ENCODE measurements around the gene NDUFS6. TPM values are rescaled to one million over a fixed set of nuclear protein-coding genes. Genes with fewer than 3 reads are reported as not detected.
A peak's percentile ranks its signal among the peaks of the same experiment; 100 is the strongest.
"Not testable (repeated sequence)": the region's sequence is repeated elsewhere in the genome, so short reads cannot be mapped to it uniquely, and the experiment has no call there.

NDUFS6 gene
- total RNA-seq, 2 donors from 2014 or later, result 84.2 to 86.1 TPM

DNA sequence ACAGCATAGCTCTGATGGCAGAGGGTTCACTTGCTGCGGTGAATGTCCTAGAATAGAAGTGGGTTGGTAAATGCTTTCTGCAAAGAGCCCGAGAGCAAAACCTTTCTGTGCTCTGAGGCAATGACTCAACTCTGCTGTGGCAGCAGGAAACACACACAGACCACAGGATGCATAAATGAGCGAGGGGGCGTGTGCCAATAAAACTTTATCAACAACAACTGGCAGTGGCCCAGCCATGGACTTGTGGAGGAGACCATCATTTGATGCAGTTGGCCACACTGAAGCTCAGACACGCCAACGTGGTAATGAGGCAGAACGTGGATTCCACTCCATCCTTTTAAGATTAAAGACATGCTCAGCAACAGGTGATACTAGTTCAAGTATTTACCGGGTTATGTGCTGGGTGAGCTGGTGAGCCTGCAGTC lies 8.4 kb upstream of the NDUFS6 start:
- intact Hi-C loops (cut with DNase I), result no loop called here
- DNase-seq, result no peak
- peak in 1 of 2 donors; percentile 47 for ATAC-seq

DNA sequence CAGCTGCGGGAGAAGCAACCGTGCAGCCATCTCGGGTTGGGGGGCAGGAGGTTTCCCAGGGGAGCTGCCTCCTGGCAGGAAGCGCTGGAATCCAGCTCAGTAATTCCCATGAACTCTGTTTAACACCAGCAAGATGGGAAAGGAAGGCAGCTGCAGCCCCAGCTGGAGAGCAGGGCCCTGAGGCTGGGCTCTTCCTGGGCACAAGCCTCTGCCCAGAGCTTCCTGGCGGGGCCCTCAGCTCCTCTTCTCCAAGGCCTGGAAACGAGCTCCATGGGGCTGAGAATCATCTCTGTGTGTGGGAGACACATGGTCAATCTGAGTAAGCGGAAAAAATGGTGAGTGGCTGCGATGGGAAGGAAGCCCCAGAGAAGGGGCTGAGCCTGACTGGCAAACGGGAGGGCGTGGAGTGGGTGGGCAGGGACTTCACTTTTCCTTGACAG lies 7.9 kb upstream of the NDUFS6 start:
- intact Hi-C loops (cut with DNase I), result no loop called here
- DNase-seq (no peak), ATAC-seq (no peak)

DNA sequence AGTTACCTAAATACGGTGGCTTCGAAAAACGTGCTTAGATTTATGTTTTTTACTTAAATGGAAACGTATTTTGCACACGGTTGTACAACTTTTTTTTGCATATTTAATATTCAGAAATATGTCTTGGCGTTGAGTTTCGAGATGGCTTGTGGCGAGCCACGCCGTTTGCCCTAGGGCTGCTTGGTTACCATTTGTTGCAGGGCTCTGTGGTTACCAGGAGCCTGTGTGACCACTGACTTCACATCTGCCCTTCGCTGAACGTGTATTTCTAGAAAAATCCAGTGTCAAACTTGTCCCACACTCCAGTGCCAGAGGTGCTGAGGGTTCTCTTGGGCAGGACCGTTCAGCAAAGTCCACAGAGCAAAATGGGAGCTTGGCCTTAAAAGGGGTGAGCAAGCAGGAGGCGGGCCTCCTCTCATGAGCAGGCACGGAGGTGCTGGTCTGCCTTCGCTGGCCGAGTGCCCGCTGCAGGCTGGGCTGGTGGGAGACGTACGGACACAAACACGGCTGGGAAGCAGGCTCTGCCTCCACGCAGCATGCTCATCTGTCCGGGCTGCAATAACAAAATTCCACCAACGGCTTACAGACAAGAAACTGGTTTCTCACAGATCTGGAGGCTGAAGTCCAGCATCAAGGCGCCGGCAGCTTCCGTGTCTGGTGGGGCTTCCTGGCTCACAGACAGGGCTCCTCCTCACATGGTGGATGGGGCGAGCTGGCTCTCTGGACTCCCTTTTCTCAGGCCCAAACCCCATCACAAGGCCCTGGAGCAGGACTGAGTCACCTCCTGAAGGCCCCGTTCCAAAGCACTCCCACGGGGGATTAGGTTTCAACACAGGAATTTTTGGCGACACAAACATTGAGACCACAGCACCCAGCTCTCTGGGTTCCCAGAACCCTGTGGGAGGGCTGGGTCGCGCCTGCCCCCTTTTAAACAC lies 7.0 kb upstream of the NDUFS6 start:
- intact Hi-C loops (cut with DNase I), result no loop called here
- DNase-seq (no peak), ATAC-seq (no peak)

DNA sequence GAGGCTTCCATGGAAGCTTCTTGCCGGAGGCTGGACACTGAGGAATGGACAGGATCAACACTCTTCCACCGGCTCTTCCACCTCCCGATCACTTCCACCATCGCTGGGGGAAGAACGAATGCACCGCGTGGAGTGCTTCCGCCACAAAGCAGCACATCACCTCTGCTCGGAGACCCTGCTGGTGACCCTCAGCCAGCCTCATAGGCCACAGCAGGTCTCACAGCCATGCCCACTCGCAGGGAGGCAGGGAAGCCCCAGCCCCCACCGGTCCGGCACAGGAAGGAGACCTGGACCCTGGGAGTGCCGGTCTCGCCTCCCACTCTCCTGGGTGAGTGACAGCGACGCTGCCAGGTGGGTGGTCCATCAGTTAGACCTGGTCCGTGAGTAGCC lies 6.3 kb upstream of the NDUFS6 start:
- no peak for DNase-seq
- no peak for ATAC-seq
- intact Hi-C loops (cut with DNase I), result no loop called here

DNA sequence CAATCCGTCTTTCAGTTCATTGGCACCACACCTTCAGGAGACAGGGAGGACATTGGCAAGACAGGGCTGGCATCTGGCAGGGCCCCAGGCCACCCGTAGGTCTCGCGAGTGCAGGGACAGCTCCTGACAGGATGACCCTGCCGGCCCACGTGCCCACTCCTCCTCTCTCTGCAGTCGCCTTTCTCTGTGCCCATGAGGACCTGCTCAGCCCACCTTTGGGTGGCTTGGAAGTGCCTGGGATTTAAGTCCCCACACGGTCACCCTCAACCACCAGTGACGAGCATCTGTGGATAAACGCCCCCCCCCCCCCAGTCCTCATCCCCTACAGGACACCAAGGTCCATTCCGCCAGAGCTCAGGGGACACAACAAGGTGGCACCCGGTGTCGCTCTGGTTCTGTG lies 5.7 kb upstream of the NDUFS6 start:
- ATAC-seq (no peak), DNase-seq (no peak)
- intact Hi-C loops (cut with DNase I), result no loop called here

DNA sequence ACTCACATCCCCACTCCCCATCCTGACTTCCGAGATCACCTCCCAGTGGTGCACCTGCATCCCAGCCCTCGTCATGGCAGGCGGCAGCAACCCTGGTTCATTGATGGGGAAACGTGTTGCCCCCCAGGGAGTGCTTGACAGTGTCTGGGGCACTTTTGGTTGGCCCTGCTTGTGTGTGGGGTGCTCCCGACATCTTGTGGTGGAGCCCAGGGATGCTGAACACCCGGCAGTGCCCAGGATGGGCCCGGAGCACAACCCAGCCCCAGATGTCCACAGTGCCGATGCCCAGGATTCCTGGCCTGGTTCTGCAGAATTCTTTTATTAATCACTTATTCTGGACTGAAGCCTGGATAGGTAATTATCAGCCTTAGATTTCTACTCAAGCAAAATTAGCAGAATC lies 5.3 kb upstream of the NDUFS6 start:
- intact Hi-C loops (cut with DNase I), result no loop called here
- ATAC-seq, result no peak
- DNase-seq, result no peak

DNA sequence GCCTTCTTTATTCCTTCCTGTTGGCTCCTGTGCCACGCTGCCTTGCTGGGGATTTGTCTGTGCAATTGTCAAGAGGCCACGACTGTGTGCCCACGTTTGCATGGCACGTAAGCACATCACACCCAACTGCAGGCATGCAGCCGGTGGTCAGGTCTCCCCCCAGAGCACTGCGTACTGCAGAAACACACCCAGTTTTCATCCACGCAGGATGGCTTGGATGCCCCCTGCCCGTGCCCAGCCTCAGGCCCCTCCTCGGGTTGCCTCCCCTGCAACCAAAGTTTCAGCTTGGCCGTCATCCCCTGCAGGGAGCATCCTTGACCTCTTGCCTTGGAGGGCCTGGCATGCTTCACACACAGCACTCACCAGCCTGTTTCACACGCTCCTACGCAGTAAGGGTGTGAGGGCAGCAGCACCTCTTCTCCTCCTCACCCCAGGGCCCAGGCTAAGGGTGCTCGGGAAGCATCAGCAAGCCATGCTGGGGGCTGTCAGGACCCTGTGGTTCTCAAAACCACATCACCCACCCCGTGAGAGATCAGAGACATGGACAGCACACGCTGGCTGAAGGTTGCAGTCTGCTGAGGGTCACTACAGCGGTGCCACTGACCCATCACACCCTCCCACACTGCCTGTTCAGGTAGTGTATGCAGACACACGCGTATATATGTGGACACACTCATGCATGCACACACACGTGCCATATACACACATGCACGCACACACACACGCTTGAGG lies 4.7 kb upstream of the NDUFS6 start:
- intact Hi-C loops (cut with DNase I), result no loop called here
- ATAC-seq (no peak), DNase-seq (no peak)

DNA sequence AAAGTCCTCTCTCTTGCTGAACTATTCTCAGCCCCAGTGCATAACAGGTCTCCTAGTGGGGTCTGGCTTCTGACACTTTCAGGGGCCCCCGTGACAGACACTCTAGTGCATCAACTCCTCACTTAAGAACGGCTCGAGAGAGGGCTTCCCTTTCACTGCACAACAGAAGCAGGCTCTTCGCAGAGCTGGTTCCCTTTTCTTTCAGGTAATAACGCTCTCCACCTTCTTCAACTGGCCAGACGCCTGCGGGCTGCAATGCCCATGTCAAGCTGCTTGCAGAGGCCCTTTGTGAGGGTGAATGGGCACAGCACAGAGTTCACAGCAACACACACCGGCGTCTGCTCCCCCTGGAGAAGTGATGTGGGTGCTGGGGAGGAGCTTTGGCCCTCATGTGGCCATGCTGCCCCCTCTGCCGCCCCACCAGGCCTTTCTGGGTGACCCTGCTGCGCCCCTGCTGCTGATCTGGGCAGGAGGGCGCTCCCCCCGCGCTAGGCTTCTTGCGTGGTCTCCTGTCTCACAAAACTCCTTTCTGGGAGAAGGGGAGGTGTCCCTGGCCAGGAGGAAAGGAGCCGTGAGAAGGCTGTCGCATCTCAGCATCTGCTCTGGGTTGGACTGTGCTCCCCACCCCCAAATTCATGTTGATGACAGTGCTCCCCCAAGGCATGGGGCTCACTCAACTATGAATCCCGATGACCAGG lies 4.0 kb upstream of the NDUFS6 start:
- intact Hi-C loops (cut with DNase I), result no loop called here
- DNase-seq (no peak), ATAC-seq (no peak)

DNA sequence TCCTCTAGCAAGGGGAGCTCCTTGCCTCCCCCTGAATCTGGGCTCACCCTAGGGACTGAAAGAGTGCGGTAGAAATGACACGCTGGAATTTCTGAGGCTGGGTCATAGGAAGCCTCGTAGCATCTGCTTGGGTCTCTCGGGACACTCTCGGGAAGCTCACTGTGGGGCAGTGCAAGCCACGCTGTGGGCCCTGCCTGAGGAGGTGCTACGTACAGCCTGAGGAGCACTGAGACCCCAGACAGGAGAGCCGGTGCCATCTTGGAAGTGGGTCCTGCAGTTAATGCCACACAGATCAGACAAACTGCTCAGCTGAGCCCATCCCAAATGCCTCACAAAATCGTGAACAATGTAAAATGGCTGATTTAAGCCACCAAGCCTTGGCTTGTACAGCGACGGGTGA lies 3.4 kb upstream of the NDUFS6 start:
- no peak for DNase-seq
- ATAC-seq, result no peak
- intact Hi-C loops (cut with DNase I), result no loop called here

DNA sequence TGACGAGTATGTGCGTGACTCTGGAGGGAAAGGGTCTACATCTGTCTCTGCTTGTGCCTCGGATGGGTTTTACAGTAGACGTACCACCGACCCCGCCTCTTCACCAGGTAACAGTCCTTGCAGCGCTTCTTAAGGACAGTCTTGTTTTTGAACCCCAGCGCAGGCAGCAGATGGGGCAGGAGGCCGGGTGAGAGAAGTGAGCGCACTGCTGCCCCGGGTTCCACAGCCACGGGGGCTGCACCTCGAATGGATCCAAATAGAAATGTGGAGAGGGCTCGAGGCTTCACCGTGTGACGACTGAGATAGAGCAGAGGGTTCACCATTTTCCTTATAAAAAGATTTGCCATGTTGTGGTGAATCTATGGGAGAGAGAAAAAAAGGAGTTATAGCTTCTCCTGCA lies 2.6 kb upstream of the NDUFS6 start:
- intact Hi-C loops (cut with DNase I); ATAC-seq; DNase-seq: not testable (repeated sequence)

DNA sequence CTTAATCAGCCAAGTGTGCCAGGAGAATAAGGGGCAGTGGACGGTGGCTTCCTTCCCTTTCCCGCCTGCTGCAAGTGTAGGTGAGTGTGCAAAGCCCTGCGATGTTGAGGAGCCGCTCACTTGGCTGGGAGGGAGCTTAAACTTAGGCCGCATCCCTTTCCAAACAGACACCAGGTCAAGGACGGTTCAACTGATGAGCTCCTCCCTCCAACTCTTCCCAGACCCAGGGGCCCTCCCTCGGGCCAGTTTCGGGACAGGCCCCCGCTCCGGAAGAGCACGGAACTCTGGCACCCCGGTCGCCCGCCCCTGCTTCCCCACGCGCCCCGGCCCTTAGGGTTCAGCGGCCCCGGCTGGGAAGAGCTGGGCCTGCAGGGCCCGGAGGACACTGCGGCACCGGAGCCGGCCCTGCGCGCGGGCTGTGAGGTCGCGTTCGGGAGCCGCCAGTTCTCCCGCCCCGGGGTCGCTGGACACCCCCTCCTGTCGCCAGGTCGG lies 2.1 kb upstream of the NDUFS6 start:
- ATAC-seq (peak; percentile 25 to 30), DNase-seq (no peak)
- intact Hi-C loops (cut with DNase I), result no loop called here

DNA sequence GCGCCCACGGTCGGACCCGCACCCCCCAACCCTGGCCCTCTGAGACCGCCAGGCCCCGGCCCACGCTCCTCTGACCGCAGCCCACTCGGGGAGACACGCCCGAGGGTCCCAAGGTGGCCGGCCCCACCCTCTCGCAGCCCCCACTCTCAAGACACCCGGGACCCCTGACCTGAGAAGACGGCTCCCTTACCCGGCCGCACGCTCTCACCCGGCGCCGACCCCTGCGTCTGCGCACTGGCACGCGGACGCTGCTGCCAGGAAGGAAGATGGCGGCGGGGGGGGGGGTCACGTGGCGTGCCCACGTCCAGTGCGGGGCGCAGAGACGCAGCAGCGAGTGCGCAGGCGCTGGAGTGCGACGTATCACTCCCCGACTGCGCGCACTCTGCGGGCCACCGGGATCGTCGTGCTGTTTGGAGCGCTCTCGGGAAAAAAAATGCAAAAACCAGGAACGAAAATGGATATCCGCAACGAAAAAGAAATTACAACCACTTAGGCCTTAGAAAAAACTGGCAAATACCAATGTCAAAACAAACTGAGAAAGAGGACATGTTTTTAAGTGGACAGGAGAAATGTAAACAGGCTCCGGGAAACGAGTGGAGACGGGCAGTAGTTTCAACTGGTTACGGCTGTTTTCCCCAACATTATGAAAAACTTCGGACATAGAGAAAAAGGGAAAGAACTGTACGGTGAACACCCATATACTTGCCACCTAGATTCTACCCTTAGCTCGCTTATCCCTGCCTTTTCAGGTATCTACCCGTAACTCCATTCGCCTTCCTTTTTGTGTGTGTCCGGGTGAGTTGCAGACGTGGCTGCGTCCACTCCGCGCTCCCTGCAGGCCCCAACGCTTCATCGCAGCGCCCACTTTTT lies 1.4 kb upstream of the NDUFS6 start, which contains the start of gene MRPL36:
MRPL36 (minus strand) TSS at position 236 of the 870 bp plus-strand sequence. CDS start 902 bp downstream, outside the sequence.
- intact Hi-C loops (cut with DNase I), result loop anchor here in 1 of 2 donors (5.0 kb wide), 1 partner anchor 147 kb away; no protein-coding TSS in a partner anchor

DNA sequence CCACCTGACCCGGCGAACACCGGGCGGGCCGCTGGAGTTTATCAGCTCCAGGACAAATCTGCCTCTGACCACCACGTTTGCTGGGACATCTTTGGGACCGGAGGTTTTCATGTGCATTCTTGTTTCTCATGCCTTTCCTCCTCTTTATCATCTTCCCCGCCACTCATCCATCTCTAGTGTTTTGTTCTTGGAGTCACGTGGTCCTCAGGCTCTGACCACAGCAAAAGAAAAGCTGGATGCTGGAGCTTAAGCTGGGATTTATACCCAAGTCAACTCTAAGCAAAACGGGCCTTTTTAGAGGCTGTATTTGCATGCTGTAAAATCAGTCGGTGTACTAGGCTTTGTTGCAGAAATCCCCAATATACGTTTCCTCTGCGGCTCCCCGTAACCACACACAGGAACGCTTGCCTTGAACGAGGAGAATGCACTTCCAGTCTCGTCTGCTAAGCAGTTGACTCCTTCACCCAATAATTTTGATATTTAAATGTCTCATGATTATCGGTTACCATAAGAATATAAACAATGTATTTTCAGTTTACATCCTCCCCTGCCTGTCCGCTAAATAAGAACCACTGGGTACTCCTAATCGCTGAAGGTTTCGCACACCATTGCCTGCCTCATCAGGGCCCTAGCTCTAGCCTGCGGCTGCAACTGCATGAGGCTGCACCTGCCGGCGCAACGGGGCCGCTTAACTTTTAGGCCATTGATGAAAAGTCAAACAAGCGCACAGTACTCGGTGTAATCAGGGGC lies 560 bp upstream of the NDUFS6 start:
- intact Hi-C loops (cut with DNase I), result loop anchor here in 1 of 2 donors (5.0 kb wide), 1 partner anchor 147 kb away; no protein-coding TSS in a partner anchor
- no peak for DNase-seq
- ATAC-seq, result peak; percentile 32 to 42

More for the DNA sequence above, 1.4 kb upstream of the NDUFS6 start, which contains the start of gene MRPL36:
- peak; percentile 93 to 94 for ATAC-seq
- DNase-seq, result peak; percentile 94

DNA sequence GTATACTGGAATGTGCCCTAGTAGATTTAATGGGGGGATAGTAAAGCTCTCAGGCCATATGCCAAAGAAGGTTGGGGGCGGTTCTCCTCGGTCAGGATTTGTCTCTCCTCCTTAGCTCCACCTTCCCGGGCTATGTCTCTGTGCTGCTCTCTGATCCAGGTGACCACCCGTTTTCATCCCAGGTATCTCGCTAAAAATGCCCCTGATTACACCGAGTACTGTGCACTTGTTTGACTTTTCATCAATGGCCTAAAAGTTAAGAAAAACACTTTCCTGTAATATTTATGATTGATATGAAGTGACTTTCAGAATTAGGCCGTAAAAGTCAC lies 724 bp downstream of the NDUFS6 start:
- DNase-seq, result no peak
- no peak for ATAC-seq
- intact Hi-C loops (cut with DNase I), result loop anchor here in 1 of 2 donors (5.0 kb wide), 1 partner anchor 145 kb away; no protein-coding TSS in a partner anchor

DNA sequence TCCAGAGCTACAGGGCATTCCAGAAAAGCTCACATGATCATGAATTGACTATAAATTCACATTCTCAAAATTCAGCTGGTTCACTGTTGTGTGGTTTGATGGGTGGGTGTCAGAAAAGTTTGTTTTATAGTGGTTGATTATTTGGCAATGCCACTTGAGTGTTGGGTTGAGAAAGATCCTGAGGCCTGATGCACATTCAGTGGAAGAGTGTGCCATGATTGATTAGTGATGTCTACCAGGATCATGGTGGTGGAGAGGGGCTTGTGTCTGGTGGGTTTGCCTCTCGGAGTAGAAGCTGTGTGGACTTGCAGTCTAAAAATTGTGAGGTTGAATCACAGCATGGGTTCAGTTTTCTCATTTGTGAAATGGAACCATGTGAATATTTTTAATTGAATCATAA lies 2.0 kb downstream of the NDUFS6 start:
- intact Hi-C loops (cut with DNase I), result loop anchor here in 1 of 2 donors (5.0 kb wide), 1 partner anchor 144 kb away; no protein-coding TSS in a partner anchor
- ATAC-seq (no peak), DNase-seq (no peak)

DNA sequence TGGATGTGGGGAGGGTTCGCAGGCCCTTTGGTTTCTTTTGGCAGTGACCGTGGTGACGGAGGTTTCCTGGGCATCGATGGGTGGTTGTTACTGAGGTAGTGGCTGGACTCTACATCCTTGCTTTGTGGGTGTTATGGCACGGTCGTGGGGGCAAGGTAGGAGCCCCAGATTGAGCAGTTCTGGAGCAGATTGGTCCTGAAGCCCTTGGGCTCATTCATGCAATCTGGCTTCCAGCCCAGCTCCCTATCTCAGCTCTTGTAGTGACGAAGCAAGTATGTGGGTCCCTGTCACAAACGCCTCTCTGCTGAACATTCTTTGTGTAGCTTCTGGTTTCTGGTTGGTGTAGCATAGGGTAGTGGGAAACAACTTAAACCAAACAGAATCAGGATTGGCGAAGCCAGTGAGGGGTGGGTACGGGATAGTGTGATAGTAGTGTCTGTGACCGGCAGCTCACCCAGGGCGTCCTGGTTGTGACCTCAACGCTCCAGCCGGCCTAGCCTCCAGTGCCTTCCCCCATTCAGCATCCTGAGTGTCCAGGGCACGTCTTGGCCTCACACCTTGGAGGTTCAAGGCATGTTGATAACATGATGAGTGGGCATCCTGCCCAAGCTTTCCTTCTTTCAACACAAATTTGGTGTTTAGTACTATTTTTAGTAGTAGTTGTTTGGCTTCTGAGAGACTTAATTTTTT lies 2.9 kb downstream of the NDUFS6 start:
- DNase-seq (no peak), ATAC-seq (peak in 1 of 2 donors; percentile 1)
- intact Hi-C loops (cut with DNase I), result loop anchor here in 1 of 2 donors (5.0 kb wide), 1 partner anchor 143 kb away; no protein-coding TSS in a partner anchor

DNA sequence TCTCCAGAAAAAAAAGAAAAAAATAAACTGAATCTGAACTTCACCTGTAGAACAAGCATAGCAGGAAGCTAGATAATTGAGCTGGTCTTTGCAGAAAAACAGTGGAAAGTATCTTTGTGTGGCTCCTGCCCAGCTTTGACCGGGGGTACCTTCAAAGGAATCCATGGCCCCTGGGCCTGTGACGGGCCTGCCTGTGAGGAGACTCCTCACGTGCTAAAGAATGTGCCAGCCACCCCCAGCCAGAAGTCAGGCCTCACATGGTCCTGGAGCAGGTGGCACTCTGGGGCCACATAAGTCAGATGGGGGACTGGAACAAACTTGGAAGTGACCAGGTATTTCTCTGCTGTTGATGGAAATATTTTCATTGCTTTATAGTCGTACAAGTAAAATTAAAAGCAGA lies 4.1 kb downstream of the NDUFS6 start:
- no peak for DNase-seq

More for the DNA sequence above, 4.1 kb downstream of the NDUFS6 start:
- intact Hi-C loops (cut with DNase I), result no loop called here
- ATAC-seq, result no peak
